ENCODE data around the gene MAD1L1.
"Not testable (repeated sequence)": the region's sequence is repeated elsewhere in the genome, so short reads cannot be mapped to it uniquely, and the experiment has no call there.

MAD1L1 gene

GRCh38 chr7:1936531-1937251, 296.1 kb downstream of the MAD1L1 start:
- Mint-ChIP-seq H3K27ac (no peak overlapping the region), H3K9me3 (no peaks in the 10 kb centered on the region), H3K4me3 (peak overlapping the region; percentile 43), H3K4me1 (peaks cover 55% of the 10 kb centered on the region), H3K27me3 (no peaks in the 10 kb centered on the region), H3K36me3 (peaks cover 16% of the 10 kb centered on the region)

DNA sequence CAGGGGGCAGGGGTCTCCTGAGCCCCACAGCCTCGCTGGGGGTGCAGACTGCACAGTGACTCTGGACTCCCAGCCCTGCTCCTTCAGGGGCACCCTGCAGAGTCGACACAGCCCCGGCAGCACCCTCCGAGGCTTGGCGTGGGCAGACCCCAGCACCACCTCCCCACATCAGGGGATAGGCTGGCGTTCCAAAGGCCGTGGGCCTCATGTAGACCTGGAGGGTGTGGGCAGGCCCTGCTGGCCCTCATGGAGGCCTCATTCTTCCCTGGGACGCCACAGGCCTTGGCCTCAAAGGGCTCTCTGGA, 296.8 kb downstream of the MAD1L1 start:
- Mint-ChIP-seq H3K4me1 (peaks cover 51% of the 10 kb centered on the region), H3K4me3 (no peak overlapping the region), H3K9me3 (no peaks in the 10 kb centered on the region), H3K36me3 (peaks cover 18% of the 10 kb centered on the region), H3K27ac (no peak overlapping the region), H3K27me3 (no peaks in the 10 kb centered on the region)

DNA sequence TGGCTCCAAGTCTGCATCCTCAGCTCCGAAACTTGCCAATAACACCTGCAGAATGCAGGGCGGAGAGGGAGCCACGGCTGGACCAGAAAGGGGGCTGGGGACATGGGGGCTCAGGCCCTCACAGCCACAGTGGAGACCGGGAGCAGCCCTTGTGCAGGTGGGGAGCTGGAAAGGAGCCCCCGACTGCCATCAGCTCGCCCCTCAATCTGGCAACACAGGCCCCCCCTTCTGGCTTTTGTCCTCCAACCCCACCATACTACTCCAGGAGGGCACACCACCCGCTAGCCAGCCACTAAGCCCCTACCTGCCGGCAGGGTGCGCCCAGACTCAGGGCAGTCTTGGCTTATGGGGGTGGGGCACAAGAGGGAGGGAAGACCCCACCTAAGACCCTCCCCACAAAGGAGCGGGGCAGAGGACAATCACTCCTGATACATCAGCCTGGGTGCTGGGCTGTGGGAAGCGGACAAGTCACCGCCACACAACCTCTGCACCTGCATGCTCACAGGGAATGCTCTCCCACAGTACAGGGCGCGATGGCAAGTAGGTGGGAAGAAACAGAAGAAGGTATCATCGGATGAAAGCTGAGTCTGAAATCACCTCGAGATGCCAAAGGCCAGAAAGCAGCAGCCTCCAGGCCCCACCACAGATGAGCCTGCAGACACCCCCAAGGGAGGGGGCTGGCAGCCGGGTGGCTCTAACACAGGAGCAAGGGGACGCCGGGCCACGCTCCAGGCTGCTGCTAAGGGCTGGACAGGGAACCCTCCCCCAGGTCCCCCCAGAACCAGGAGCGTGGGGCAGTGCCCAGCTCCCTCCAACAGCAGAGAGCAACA, 297.4 kb downstream of the MAD1L1 start:
- Mint-ChIP-seq H3K27ac (no peak overlapping the region), H3K36me3 (peaks cover 18% of the 10 kb centered on the region), H3K4me3 (no peak overlapping the region), H3K27me3 (no peaks in the 10 kb centered on the region), H3K4me1 (peaks cover 47% of the 10 kb centered on the region), H3K9me3 (no peaks in the 10 kb centered on the region)

DNA sequence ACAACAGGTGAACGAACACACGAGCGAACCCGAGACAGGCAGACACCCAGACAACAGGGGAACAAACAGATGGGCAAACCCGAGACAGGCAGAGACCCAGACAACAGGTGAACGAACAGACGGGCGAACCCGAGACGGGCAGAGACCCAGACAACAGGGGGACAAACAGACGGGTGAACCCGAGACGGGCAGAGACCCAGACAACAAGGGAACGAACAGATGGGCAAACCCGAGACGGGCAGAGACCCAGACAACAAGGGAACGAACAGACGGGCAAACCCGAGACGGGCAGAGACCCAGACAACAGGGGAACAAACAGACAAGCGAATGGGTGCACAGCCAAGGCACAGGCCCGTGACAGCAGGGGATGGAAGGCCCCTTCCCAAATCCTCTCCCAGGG, 298.0 kb downstream of the MAD1L1 start:
- H3K4me1 Mint-ChIP-seq, result peaks cover 42% of the 10 kb centered on the region

GRCh38 chr7:1934017-1934416, 298.7 kb downstream of the MAD1L1 start:
- H3K27ac Mint-ChIP-seq, result peak overlapping the region; percentile 43
- peaks cover 39% of the 10 kb centered on the region for H3K4me1 Mint-ChIP-seq
- no peaks in the 10 kb centered on the region for H3K9me3 Mint-ChIP-seq
- H3K36me3 Mint-ChIP-seq, result peaks cover 18% of the 10 kb centered on the region
- no peaks in the 10 kb centered on the region for H3K27me3 Mint-ChIP-seq
- no peak overlapping the region for H3K4me3 Mint-ChIP-seq

More for the DNA sequence above, 298.0 kb downstream of the MAD1L1 start:
- no peaks in the 10 kb centered on the region for H3K27me3 Mint-ChIP-seq
- peaks cover 18% of the 10 kb centered on the region for H3K36me3 Mint-ChIP-seq
- H3K4me3 Mint-ChIP-seq, result no peak overlapping the region
- H3K9me3 Mint-ChIP-seq, result no peaks in the 10 kb centered on the region
- peak overlapping the region; percentile 43 for H3K27ac Mint-ChIP-seq

- Mint-ChIP-seq H3K27me3 (no peaks in the 10 kb centered on the region), H3K4me1 (peaks cover 36% of the 10 kb centered on the region), H3K36me3 (peaks cover 18% of the 10 kb centered on the region), H3K4me3 (no peak overlapping the region), H3K9me3 (no peaks in the 10 kb centered on the region), H3K27ac (no peak overlapping the region)
Measured at GRCh38 chr7:1933066-1933750, 299.5 kb downstream of the MAD1L1 start.

DNA sequence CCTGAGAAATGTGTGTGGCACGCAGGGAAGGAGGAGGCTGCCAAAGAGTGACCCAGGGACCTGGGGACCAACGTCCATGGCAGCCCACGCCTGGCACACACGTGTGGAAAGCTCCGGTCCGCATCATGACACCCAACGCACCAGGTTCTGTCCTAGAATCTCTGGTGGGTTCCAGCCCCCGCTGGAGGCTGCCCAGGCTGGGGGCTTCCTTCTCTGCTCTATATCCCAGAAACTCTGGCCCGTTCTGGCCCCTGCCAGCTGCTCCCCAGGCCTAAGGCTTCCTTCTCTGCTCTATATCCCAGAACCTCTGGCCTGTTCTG, 300.8 kb downstream of the MAD1L1 start:
- no peak overlapping the region for H3K4me3 Mint-ChIP-seq
- peaks cover 41% of the 10 kb centered on the region for H3K4me1 Mint-ChIP-seq
- peaks cover 20% of the 10 kb centered on the region for H3K36me3 Mint-ChIP-seq
- H3K27me3 Mint-ChIP-seq, result no peaks in the 10 kb centered on the region
- no peak overlapping the region for H3K27ac Mint-ChIP-seq
- no peaks in the 10 kb centered on the region for H3K9me3 Mint-ChIP-seq

DNA sequence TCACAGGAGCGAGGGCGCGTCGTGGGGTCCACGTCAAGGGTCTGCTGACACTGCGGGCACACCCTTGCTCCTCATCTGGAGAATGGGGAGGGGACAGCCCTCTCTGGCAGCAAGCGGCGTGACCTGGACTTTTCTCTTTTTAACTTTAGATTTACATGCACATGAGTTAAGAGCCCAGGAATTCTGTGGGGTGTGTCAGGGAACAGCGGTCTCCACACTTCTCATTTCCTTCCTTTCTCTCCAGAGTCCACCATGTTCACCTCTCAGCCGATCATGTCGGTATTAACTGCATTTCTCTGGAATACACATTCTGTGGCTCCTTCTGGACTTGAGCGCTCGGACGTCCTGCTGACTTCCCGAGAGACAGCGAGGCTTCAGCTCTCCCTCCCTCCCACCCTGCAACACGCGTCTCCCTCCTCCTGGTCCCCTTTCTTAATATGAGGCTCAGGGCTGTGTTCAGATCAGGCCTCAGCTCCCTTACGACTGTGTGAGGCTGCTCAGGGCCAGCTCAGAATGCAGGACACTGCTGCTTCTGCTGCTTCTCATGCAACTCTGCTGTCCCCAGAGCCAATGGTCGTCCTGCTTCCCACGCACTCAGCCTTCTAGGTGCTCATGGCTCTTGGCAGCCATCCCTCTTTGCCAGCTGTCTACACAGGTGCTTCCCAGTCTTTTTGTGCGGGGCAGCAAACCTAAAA, 301.3 kb downstream of the MAD1L1 start:
- Mint-ChIP-seq H3K9me3 (no peaks in the 10 kb centered on the region), H3K36me3 (peaks cover 20% of the 10 kb centered on the region), H3K27me3 (no peaks in the 10 kb centered on the region), H3K4me1 (peaks cover 46% of the 10 kb centered on the region), H3K4me3 (peak overlapping the region; percentile 23), H3K27ac (peak overlapping the region; percentile 74)

DNA sequence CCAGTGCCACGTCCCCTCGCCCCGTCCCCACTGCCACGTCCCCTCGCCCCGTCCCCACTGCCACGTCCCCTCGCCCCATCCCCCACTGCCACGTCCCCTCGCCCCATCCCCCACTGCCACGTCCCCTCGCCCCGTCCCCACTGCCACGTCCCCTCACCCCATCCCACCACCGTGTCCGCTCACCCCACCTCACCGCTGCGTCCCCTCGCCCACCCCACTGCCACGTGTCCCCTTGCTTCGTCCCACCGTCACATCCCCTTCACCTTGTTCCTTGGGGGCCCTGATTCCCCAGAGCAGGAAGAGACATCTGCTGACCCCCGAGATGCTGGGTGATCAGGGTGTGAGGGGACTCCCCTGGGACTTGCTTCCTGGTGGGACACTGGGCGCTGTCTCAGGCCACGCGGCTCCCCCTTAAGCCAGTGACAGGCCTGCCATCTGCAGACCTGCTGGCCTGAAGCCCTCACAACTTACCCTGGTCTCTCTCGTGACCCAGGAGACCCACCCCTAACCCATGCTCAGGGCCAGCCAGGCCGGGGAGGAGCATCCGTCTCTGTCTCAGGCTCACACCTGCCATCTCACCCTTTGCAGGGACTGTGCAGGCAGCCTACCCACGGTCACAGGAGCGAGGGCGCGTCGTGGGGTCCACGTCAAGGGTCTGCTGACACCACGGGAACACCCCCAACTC, 302.2 kb downstream of the MAD1L1 start:
- Mint-ChIP-seq H3K9me3 (no peaks in the 10 kb centered on the region), H3K36me3 (peaks cover 20% of the 10 kb centered on the region), H3K27me3 (no peaks in the 10 kb centered on the region), H3K4me3 (no peak overlapping the region), H3K4me1 (peaks cover 51% of the 10 kb centered on the region), H3K27ac (no peak overlapping the region)

DNA sequence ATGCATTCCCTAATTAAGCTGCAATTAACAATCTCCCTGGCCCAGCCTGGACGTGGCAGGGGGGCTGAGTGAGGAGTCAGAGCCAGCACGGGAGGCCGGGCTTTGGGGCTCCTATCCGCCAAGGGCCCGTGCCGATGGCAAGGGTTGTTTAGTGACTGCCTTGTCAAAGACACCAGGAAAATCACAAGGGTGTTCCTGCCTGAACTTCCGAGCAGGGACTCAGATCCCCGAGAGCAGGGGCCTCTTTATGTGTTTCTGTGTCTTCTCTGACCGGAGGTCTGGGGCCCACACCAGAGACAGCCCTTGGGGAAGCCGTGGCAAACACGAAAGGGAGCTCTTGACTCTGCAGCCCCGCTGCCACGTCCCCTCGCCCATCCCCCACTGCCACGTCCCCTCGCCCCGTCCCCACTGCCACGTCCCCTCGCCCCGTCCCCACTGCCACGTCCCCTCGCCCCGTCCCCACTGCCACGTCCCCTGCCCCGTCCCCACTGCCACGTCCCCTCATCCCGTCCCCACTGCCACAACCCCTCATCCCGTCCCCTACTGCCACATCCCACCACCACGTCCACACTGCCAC, 303.3 kb downstream of the MAD1L1 start:
- Mint-ChIP-seq H3K36me3 (peaks cover 16% of the 10 kb centered on the region), H3K4me1 (peaks cover 56% of the 10 kb centered on the region)
- not testable (repeated sequence) for H3K4me3 Mint-ChIP-seq, H3K27ac Mint-ChIP-seq, H3K9me3 Mint-ChIP-seq, H3K27me3 Mint-ChIP-seq

DNA sequence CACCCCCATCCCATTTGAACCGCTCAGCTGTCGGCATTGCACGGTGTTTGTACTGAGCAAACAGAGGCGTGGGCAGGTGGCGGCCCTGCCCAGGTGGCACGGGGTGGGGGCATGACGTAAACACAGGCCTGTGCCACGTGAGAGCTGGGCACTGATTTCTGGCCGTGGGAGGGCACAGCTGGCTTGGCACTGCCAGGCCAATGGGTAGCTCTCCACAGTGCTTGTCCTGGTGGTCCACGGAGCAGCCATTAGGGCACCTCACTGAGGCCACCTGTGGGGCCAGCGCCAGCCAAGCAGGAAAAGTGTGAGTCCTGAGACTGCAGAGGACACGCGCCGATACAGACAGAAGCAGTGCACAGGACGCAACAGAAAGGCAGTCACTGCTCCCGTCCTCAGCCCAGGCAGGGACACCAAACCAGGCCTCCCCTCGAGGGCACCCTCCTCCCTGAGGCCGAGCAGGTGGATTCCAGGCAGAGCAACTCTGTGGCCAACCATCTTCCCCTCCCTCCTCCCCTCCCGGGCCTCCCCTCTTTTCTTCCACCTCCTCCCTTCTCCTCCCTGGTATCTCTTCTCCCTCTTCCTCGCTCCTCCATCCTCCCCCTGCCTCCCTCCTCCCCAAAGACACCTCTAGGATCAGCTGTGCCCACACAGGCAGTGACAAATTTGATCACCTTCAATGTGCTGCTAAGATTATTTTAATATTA, 303.9 kb downstream of the MAD1L1 start:
- no peak overlapping the region for H3K4me3 Mint-ChIP-seq

GRCh38 chr7:1927937-1928644, 304.7 kb downstream of the MAD1L1 start:
- Mint-ChIP-seq H3K27me3 (no peaks in the 10 kb centered on the region), H3K4me3 (no peak overlapping the region), H3K9me3 (no peaks in the 10 kb centered on the region), H3K36me3 (peaks cover 17% of the 10 kb centered on the region), H3K27ac (peak overlapping the region; percentile 80), H3K4me1 (peaks cover 63% of the 10 kb centered on the region)

More for the DNA sequence above, 303.9 kb downstream of the MAD1L1 start:
- no peak overlapping the region for H3K27ac Mint-ChIP-seq
- peaks cover 58% of the 10 kb centered on the region for H3K4me1 Mint-ChIP-seq
- no peaks in the 10 kb centered on the region for H3K27me3 Mint-ChIP-seq
- H3K36me3 Mint-ChIP-seq, result peaks cover 17% of the 10 kb centered on the region
- no peaks in the 10 kb centered on the region for H3K9me3 Mint-ChIP-seq

DNA sequence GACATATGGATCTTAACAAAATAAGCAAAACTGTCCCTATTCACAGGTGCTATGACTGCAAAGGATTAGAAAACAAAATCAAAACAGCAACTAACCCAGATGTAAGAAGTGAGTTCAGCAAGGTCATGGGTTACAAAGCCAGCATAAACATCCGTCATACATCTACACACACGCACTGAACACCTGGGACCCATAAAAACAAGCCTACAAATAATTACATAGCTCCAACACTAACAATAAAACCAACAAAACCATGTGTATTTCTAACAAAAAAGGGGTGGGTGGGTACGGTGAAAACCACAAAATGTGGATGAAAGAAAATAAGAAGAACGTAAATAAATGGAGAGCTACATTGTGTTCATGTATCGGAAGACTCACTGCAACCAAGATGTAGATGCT, 305.8 kb downstream of the MAD1L1 start:
- Mint-ChIP-seq H3K4me1 (peaks cover 69% of the 10 kb centered on the region), H3K27me3 (no peaks in the 10 kb centered on the region), H3K9me3 (no peaks in the 10 kb centered on the region), H3K27ac (peak overlapping the region; percentile 71), H3K4me3 (peak overlapping the region; percentile 8), H3K36me3 (peaks cover 13% of the 10 kb centered on the region)

All from activated naive CD4-positive, alpha-beta T cell treated with anti-CD3 and anti-CD28 coated beads, Interleukin-2, amount 50 U/mL, for 24 hours (primary cell).